ENCODE data around the gene FUT3. TPM values are rescaled to one million over a fixed set of nuclear protein-coding genes. Genes with fewer than 3 reads are reported as not detected.
"Not testable (repeated sequence)": the region's sequence is repeated elsewhere in the genome, so short reads cannot be mapped to it uniquely, and the experiment has no call there.

The FUT3 gene
- total RNA-seq, 1 donor from 2014 or later = 1.4 TPM

DNA sequence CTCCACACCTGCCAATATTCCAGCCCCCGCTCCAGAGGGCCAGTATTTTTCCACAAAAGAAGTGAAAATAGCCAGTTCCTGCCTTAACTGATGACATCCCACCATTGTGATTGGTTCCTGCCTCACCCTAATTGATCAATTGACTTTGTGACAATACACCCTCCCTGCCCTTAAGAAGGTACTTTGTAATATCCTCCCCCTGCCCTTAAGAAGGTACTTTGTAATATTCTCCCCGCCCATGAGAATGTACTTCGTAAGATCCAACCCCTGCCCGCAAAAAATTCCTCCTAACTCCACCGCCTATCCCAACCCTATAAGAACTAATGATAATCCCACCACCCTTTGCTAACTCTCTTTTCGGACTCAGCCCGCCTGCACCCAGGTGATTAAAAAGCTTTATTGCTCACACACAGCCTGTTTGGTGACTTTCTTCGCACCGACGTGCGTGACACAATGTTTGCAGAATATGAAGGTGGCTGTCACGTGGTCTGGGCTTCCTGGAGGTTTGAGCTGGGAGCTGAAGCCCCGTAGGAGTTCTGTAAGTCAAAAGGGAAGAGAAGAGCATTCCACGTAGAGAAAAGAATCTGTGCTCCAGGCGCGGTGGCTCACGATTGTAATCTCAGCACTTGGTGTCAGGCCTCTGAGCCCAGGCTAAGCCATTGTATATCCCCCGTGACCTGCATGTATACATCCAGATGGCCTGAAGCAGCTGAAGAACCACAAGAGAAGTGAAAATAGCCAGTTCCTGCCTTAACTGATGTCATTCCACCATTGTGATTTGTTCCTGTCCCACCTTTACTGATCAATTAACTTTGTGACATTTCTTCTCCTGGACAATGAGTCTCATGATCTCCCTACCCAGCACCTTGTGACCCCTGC lies 6.2 kb upstream of the FUT3 start:
- H3K27me3 Mint-ChIP-seq (ENCODE audit: unreplicated experiment) = no peaks in the 10 kb centered on the region
- TF ChIP-seq, protein P1, sequence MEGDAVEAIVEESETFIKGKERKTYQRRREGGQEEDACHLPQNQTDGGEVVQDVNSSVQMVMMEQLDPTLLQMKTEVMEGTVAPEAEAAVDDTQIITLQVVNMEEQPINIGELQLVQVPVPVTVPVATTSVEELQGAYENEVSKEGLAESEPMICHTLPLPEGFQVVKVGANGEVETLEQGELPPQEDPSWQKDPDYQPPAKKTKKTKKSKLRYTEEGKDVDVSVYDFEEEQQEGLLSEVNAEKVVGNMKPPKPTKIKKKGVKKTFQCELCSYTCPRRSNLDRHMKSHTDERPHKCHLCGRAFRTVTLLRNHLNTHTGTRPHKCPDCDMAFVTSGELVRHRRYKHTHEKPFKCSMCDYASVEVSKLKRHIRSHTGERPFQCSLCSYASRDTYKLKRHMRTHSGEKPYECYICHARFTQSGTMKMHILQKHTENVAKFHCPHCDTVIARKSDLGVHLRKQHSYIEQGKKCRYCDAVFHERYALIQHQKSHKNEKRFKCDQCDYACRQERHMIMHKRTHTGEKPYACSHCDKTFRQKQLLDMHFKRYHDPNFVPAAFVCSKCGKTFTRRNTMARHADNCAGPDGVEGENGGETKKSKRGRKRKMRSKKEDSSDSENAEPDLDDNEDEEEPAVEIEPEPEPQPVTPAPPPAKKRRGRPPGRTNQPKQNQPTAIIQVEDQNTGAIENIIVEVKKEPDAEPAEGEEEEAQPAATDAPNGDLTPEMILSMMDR (IDR thresholded peaks at IDR 0.05; ENCODE audit: unreplicated experiment) = no peak
- DNase-seq (ENCODE audit: low spot score) = no peak
- H3K4me1 Mint-ChIP-seq (ENCODE audit: unreplicated experiment) = peaks cover 6% of the 10 kb centered on the region
- no peak overlapping the region for H3K4me3 Mint-ChIP-seq (ENCODE audit: unreplicated experiment)
- no peaks in the 10 kb centered on the region for H3K36me3 Mint-ChIP-seq (ENCODE audit: low read depth, unreplicated experiment)
- no peak overlapping the region for H3K27ac Mint-ChIP-seq (ENCODE audit: unreplicated experiment)
- no peaks in the 10 kb centered on the region for H3K9me3 Mint-ChIP-seq (ENCODE audit: unreplicated experiment)

DNA sequence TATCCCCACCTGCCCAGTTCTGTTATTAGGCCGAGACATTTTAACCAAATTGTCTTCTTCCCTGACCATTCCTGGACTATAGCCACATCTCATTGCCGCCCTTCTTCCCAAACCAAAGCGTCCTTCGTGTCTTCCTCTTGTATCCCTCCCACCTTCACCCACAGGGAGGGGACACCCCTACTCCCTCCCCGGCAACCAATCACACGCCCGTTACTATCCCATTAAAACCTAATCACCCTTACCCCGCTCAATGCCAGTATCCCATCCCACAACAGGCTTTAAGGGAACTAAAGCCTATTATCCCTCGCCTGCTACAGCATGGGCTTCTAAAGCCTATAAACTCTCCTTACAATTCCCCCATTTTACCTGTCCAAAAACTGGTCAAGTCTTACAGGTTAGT lies 3.9 kb upstream of the FUT3 start:
- not testable (repeated sequence) for H3K27me3 Mint-ChIP-seq (ENCODE audit: unreplicated experiment); H3K27ac Mint-ChIP-seq (ENCODE audit: unreplicated experiment); H3K9me3 Mint-ChIP-seq (ENCODE audit: unreplicated experiment); DNase-seq (ENCODE audit: low spot score); H3K36me3 Mint-ChIP-seq (ENCODE audit: low read depth, unreplicated experiment); H3K4me1 Mint-ChIP-seq (ENCODE audit: unreplicated experiment); H3K4me3 Mint-ChIP-seq (ENCODE audit: unreplicated experiment)

DNA sequence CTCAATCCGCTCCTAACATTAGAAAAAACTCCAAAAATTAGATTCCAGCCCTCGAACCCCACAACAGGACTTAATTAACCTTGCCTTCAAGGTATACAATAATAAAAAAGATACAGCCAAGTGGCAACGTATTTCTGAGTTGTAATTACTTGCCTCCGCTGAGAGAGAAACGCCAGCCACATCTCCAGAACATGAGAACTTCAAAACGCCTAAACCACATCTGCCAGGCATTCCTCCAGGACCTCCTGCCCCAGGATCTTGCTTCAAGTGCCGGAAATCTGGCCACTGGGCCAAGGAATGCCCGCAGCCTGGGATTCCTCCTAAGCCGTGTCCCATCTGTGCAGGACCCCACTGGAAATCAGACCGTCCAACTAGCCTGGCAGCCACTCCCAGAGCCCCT lies 2.9 kb upstream of the FUT3 start:
- DNase-seq (ENCODE audit: low spot score); H3K4me1 Mint-ChIP-seq (ENCODE audit: unreplicated experiment); H3K4me3 Mint-ChIP-seq (ENCODE audit: unreplicated experiment); H3K36me3 Mint-ChIP-seq (ENCODE audit: low read depth, unreplicated experiment); H3K27me3 Mint-ChIP-seq (ENCODE audit: unreplicated experiment); H3K27ac Mint-ChIP-seq (ENCODE audit: unreplicated experiment); H3K9me3 Mint-ChIP-seq (ENCODE audit: unreplicated experiment): not testable (repeated sequence)

DNA sequence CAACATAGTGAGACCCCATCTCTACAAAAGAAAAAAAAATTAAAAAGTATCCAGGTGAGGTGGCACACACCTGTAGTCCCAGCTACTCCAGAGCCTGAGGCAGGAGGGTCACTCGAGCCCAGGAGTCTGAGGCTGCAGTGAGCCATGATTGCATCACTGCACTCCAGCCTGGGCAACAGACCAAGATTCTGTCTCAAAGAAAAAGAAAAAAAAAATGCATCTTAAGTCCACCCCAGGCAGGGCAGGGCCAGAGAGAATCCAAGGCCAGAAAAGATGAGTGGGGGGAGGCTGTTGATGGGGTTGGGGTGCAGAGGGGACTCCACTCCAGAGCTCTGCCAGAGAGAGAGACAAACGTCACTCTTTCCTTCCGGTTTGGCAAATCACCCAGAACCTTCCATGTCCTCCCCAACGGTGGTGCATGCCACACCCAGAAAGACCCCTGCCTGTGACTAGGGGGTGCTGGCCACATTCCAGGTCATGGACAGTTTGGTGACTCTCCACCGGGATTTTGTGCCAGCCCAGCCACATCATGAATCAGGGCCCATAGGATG lies 431 bp downstream of the FUT3 start:
- Mint-ChIP-seq H3K4me3 (ENCODE audit: unreplicated experiment) (no peak overlapping the region), H3K27ac (ENCODE audit: unreplicated experiment) (no peak overlapping the region), H3K4me1 (ENCODE audit: unreplicated experiment) (peaks cover 6% of the 10 kb centered on the region), H3K9me3 (ENCODE audit: unreplicated experiment) (no peaks in the 10 kb centered on the region), H3K27me3 (ENCODE audit: unreplicated experiment) (peaks cover 4% of the 10 kb centered on the region), H3K36me3 (ENCODE audit: low read depth, unreplicated experiment) (no peaks in the 10 kb centered on the region)
- TF ChIP-seq, protein P1 (IDR thresholded peaks at IDR 0.05; ENCODE audit: unreplicated experiment) = no peak
- no peak for DNase-seq (ENCODE audit: low spot score)

DNA sequence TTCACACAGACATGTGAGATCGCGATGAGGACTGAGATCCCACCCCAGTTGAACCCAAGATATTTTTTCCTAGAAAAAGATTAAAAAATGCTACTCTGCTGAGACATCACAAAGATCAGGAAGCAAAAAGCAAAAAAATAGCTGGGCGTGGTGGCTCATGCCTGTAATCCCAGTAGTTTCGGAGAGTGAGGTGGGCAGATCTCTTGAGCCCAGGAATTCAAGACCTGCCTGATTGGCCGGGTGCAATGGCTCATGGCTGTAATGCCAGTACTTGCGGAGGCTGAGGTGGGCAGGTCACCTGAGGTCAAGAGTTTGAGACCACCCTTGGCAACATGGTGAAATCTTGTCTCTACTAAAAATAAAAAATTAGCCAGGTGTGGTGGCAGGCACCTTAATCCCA lies 1.1 kb downstream of the FUT3 start:
- TF ChIP-seq, protein P1 (IDR thresholded peaks at IDR 0.05; ENCODE audit: unreplicated experiment) = no peak
- no peaks in the 10 kb centered on the region for H3K36me3 Mint-ChIP-seq (ENCODE audit: low read depth, unreplicated experiment)
- no peak overlapping the region for H3K27ac Mint-ChIP-seq (ENCODE audit: unreplicated experiment)
- peaks cover 4% of the 10 kb centered on the region for H3K27me3 Mint-ChIP-seq (ENCODE audit: unreplicated experiment)
- H3K4me3 Mint-ChIP-seq (ENCODE audit: unreplicated experiment) = no peak overlapping the region
- DNase-seq (ENCODE audit: low spot score) = no peak
- H3K9me3 Mint-ChIP-seq (ENCODE audit: unreplicated experiment) = no peaks in the 10 kb centered on the region
- H3K4me1 Mint-ChIP-seq (ENCODE audit: unreplicated experiment) = peaks cover 6% of the 10 kb centered on the region

DNA sequence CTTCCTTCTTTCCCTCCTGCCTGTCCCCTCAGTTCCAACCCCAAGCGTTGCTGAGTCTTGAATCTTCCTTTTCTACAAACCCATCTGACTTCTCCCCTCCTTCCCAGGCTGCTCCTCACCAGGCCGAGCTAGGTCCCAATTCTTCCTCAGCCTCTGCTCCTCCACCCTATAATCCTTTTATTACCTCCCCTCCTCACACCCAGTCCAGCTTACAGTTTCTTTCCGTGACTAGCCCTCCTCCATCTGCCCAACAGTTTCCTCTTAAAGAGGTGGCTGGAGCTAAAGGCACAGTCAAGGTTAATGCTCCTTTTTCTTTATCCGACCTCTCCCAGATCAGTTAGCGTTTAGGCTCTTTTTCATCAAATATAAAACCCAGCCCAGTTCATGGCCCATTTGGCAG lies 2.6 kb downstream of the FUT3 start:
- H3K4me1 Mint-ChIP-seq (ENCODE audit: unreplicated experiment); H3K27me3 Mint-ChIP-seq (ENCODE audit: unreplicated experiment); H3K9me3 Mint-ChIP-seq (ENCODE audit: unreplicated experiment); DNase-seq (ENCODE audit: low spot score); H3K27ac Mint-ChIP-seq (ENCODE audit: unreplicated experiment); H3K36me3 Mint-ChIP-seq (ENCODE audit: low read depth, unreplicated experiment); H3K4me3 Mint-ChIP-seq (ENCODE audit: unreplicated experiment): not testable (repeated sequence)

DNA sequence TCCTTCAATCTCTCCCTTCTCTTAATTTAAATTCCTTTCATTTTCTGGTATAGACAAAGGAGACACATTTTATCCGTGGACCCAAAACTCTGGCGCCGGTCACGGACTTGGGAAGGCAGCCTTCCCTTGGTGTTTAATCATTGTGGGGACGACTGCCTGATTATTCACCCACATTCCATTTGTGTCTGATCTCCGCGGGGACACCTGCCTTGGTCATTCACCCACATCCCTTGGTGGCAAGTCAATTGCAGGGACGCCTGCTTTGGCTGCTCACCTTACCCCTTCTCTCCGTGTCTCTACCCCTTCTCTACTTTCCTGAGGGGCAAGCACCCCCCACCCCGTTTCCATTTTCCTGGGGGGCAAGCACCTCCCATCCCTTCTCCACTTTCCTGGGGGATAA lies 3.4 kb downstream of the FUT3 start:
- H3K36me3 Mint-ChIP-seq (ENCODE audit: low read depth, unreplicated experiment); H3K9me3 Mint-ChIP-seq (ENCODE audit: unreplicated experiment); DNase-seq (ENCODE audit: low spot score); H3K4me3 Mint-ChIP-seq (ENCODE audit: unreplicated experiment); H3K4me1 Mint-ChIP-seq (ENCODE audit: unreplicated experiment); H3K27ac Mint-ChIP-seq (ENCODE audit: unreplicated experiment); H3K27me3 Mint-ChIP-seq (ENCODE audit: unreplicated experiment): not testable (repeated sequence)

Data from endothelial cell (in vitro differentiated cells).